ENCODE data around the gene CREB3L1.

- TF ChIP-seq EP300 (IDR thresholded peaks at IDR 0.05; ENCODE audit: low read depth) (no peak), POLR2AphosphoS5 (IDR thresholded peaks at IDR 0.05) (no peak), CTCF (IDR thresholded peaks at IDR 0.05) (no peak)
Observed at GRCh38 chr11:46236918-46237247, 40.6 kb upstream of the CREB3L1 start.

Data from transverse colon (tissue), 4 donors.